ENCODE measurements around the gene MYH14.
A peak's percentile ranks its signal among the peaks of the same experiment; 100 is the strongest.
"Not testable (repeated sequence)": the region's sequence is repeated elsewhere in the genome, so short reads cannot be mapped to it uniquely, and the experiment has no call there.

Gene MYH14

GRCh38 chr19:50324331-50324730 is 120.9 kb downstream of the MYH14 start:
- H3K9me3 ChIP-seq (ENCODE audit: control insufficient read depth, insufficient read depth, low read length) = peaks cover 4% of the 10 kb centered on the region
- DNase-seq (ENCODE audit: low read depth, low spot score) = no peak
- WGBS (ENCODE audit: insufficient coverage, insufficient read length) = no CpG with 5 or more reads among the region's 11 CpGs
- no peaks in the 10 kb centered on the region; the same call in 1 of the 2 replicates for H3K36me3 ChIP-seq (ENCODE audit: control insufficient read depth, insufficient read depth, low read length)
- no peak overlapping the region for H3K27ac ChIP-seq (ENCODE audit: low read length)
- H3K4me1 ChIP-seq (ENCODE audit: control insufficient read depth, insufficient read depth, low read length) = no peaks in the 10 kb centered on the region
- H3K27me3 ChIP-seq (ENCODE audit: control insufficient read depth, insufficient read depth, low read length) = no peaks in the 10 kb centered on the region
- H3K4me3 ChIP-seq (ENCODE audit: low read length) = no peak overlapping the region

- Histone ChIP-seq H3K36me3 (ENCODE audit: control insufficient read depth, insufficient read depth, low read length) (no peaks in the 10 kb centered on the region; the same call in 1 of the 2 replicates), H3K27ac (ENCODE audit: low read length) (no peak overlapping the region), H3K9me3 (ENCODE audit: control insufficient read depth, insufficient read depth, low read length) (peaks cover 2% of the 10 kb centered on the region), H3K4me3 (ENCODE audit: low read length) (peak overlapping the region; percentile 29; the same call in 1 of the 2 replicates), H3K27me3 (ENCODE audit: control insufficient read depth, insufficient read depth, low read length) (no peaks in the 10 kb centered on the region), H3K4me1 (ENCODE audit: control insufficient read depth, insufficient read depth, low read length) (no peaks in the 10 kb centered on the region)
- no CpG with 5 or more reads among the region's 48 CpGs for WGBS (ENCODE audit: insufficient coverage, insufficient read length)
- no peak for DNase-seq (ENCODE audit: low read depth, low spot score)
These were observed 122.1 kb downstream of the MYH14 start for GRCh38 chr19:50325310-50326100.

GRCh38 chr19:50326101-50326664 is 122.8 kb downstream of the MYH14 start:
- DNase-seq (ENCODE audit: low read depth, low spot score) = no peak
- peak overlapping the region; percentile 29; the same call in 1 of the 2 replicates for H3K4me3 ChIP-seq (ENCODE audit: low read length)
- no CpG with 5 or more reads among the region's 26 CpGs for WGBS (ENCODE audit: insufficient coverage, insufficient read length)
- H3K27me3 ChIP-seq (ENCODE audit: control insufficient read depth, insufficient read depth, low read length) = no peaks in the 10 kb centered on the region
- no peak overlapping the region for H3K27ac ChIP-seq (ENCODE audit: low read length)
- no peaks in the 10 kb centered on the region for H3K4me1 ChIP-seq (ENCODE audit: control insufficient read depth, insufficient read depth, low read length)
- peaks cover 2% of the 10 kb centered on the region for H3K9me3 ChIP-seq (ENCODE audit: control insufficient read depth, insufficient read depth, low read length)
- H3K36me3 ChIP-seq (ENCODE audit: control insufficient read depth, insufficient read depth, low read length) = no peaks in the 10 kb centered on the region; the same call in 1 of the 2 replicates

- no peak for DNase-seq (ENCODE audit: low read depth, low spot score)
- Histone ChIP-seq H3K4me3 (ENCODE audit: low read length) (no peak overlapping the region), H3K27me3 (ENCODE audit: control insufficient read depth, insufficient read depth, low read length) (no peaks in the 10 kb centered on the region), H3K4me1 (ENCODE audit: control insufficient read depth, insufficient read depth, low read length) (no peaks in the 10 kb centered on the region), H3K36me3 (ENCODE audit: control insufficient read depth, insufficient read depth, low read length) (no peaks in the 10 kb centered on the region; the same call in 1 of the 2 replicates), H3K9me3 (ENCODE audit: control insufficient read depth, insufficient read depth, low read length) (peaks cover 2% of the 10 kb centered on the region), H3K27ac (ENCODE audit: low read length) (no peak overlapping the region)
- WGBS (ENCODE audit: insufficient coverage, insufficient read length) = no CpG with 5 or more reads among the region's 4 CpGs
These were observed 123.6 kb downstream of the MYH14 start for GRCh38 chr19:50327013-50327412.

- H3K4me3 ChIP-seq (ENCODE audit: low read length) = no peak overlapping the region
These were observed 124.2 kb downstream of the MYH14 start for GRCh38 chr19:50327461-50328223.

GRCh38 chr19:50328224-50328872 is 124.9 kb downstream of the MYH14 start:
- Histone ChIP-seq H3K4me1 (ENCODE audit: control insufficient read depth, insufficient read depth, low read length) (no peaks in the 10 kb centered on the region), H3K9me3 (ENCODE audit: control insufficient read depth, insufficient read depth, low read length) (peaks cover 2% of the 10 kb centered on the region; the same call in 1 of the 2 replicates), H3K4me3 (ENCODE audit: low read length) (peak overlapping the region; percentile 48; the same call in 1 of the 2 replicates), H3K27me3 (ENCODE audit: control insufficient read depth, insufficient read depth, low read length) (no peaks in the 10 kb centered on the region), H3K36me3 (ENCODE audit: control insufficient read depth, insufficient read depth, low read length) (no peaks in the 10 kb centered on the region; the same call in 1 of the 2 replicates), H3K27ac (ENCODE audit: low read length) (no peak overlapping the region)
- WGBS (ENCODE audit: insufficient coverage, insufficient read length) = no CpG with 5 or more reads among the region's 104 CpGs
- no peak for DNase-seq (ENCODE audit: low read depth, low spot score)

More at GRCh38 chr19:50327461-50328223, 124.2 kb downstream of the MYH14 start:
- Histone ChIP-seq H3K4me1 (ENCODE audit: control insufficient read depth, insufficient read depth, low read length) (no peaks in the 10 kb centered on the region), H3K27me3 (ENCODE audit: control insufficient read depth, insufficient read depth, low read length) (no peaks in the 10 kb centered on the region), H3K27ac (ENCODE audit: low read length) (no peak overlapping the region), H3K36me3 (ENCODE audit: control insufficient read depth, insufficient read depth, low read length) (no peaks in the 10 kb centered on the region; the same call in 1 of the 2 replicates), H3K9me3 (ENCODE audit: control insufficient read depth, insufficient read depth, low read length) (peaks cover 2% of the 10 kb centered on the region; the same call in 1 of the 2 replicates)
- no peak for DNase-seq (ENCODE audit: low read depth, low spot score)
- WGBS (ENCODE audit: insufficient coverage, insufficient read length) = no CpG with 5 or more reads among the region's 20 CpGs

GRCh38 chr19:50328873-50329145 is 125.4 kb downstream of the MYH14 start:
- Histone ChIP-seq H3K9me3 (ENCODE audit: control insufficient read depth, insufficient read depth, low read length) (peaks cover 2% of the 10 kb centered on the region; the same call in 1 of the 2 replicates), H3K4me1 (ENCODE audit: control insufficient read depth, insufficient read depth, low read length) (no peaks in the 10 kb centered on the region), H3K36me3 (ENCODE audit: control insufficient read depth, insufficient read depth, low read length) (no peaks in the 10 kb centered on the region), H3K4me3 (ENCODE audit: low read length) (peak overlapping the region; percentile 48; the same call in 1 of the 2 replicates), H3K27me3 (ENCODE audit: control insufficient read depth, insufficient read depth, low read length) (no peaks in the 10 kb centered on the region), H3K27ac (ENCODE audit: low read length) (no peak overlapping the region)
- no peak for DNase-seq (ENCODE audit: low read depth, low spot score)
- WGBS (ENCODE audit: insufficient coverage, insufficient read length) = no CpG with 5 or more reads among the region's 40 CpGs

- no CpG with 5 or more reads among the region's 43 CpGs for WGBS (ENCODE audit: insufficient coverage, insufficient read length)
- Histone ChIP-seq H3K9me3 (ENCODE audit: control insufficient read depth, insufficient read depth, low read length) (peaks cover 2% of the 10 kb centered on the region; the same call in 1 of the 2 replicates), H3K27me3 (ENCODE audit: control insufficient read depth, insufficient read depth, low read length) (no peaks in the 10 kb centered on the region), H3K27ac (ENCODE audit: low read length) (no peak within 1 kb of the TSS), H3K4me1 (ENCODE audit: control insufficient read depth, insufficient read depth, low read length) (no peaks in the 10 kb centered on the region), H3K4me3 (ENCODE audit: low read length) (peak within 1 kb of the TSS; percentile 48; the same call in 1 of the 2 replicates), H3K36me3 (ENCODE audit: control insufficient read depth, insufficient read depth, low read length) (no peaks in the 10 kb centered on the region)
- DNase-seq (ENCODE audit: low read depth, low spot score) = no peak
These were observed 125.9 kb downstream of the MYH14 start, which contains the start of gene KCNC3 for GRCh38 chr19:50329146-50329925. KCNC3 (minus strand) TSS chr19:50329377; CDS start chr19:50329082, 295 bp downstream.

GRCh38 chr19:50329926-50330294 is 126.5 kb downstream of the MYH14 start:
- peak overlapping the region; percentile 41; the same call in 1 of the 2 replicates for H3K4me3 ChIP-seq (ENCODE audit: low read length)
- H3K27me3 ChIP-seq (ENCODE audit: control insufficient read depth, insufficient read depth, low read length); H3K27ac ChIP-seq (ENCODE audit: low read length); H3K9me3 ChIP-seq (ENCODE audit: control insufficient read depth, insufficient read depth, low read length); H3K4me1 ChIP-seq (ENCODE audit: control insufficient read depth, insufficient read depth, low read length); H3K36me3 ChIP-seq (ENCODE audit: control insufficient read depth, insufficient read depth, low read length); DNase-seq (ENCODE audit: low read depth, low spot score): not testable (repeated sequence)
- WGBS (ENCODE audit: insufficient coverage, insufficient read length) = no CpG with 5 or more reads among the region's 18 CpGs

Data from iPS DF 6.9 (cell line).